Hepatocyte (in vitro differentiated cells): Measurements from ENCODE around the gene PARP1.

Experiments used
- EZH2 ChIP-seq: fragments of 200-600 bp; sonication (generic); IDR thresholded peaks from 2 replicates; pipeline ENCODE4 v1.6.1; 2016; ENCODE audit warnings: antibody characterized with exemption, mild to moderate bottlenecking, borderline replicate concordance
- EZH2phosphoT487 ChIP-seq: fragments of 200-600 bp; sonication (generic); IDR thresholded peaks from one replicate; pipeline ENCODE4 v1.6.1; 2018; ENCODE audit warnings: antibody characterized with exemption, mild to moderate bottlenecking, low read depth, moderate library complexity; ENCODE audit not compliant: unreplicated experiment, severe bottlenecking
- TF ChIP-seq, protein P1 (sequence below): fragments of 200-600 bp; sonication (generic); IDR thresholded peaks from 2 replicates; pipeline ENCODE4 v1.5.1; 2016; ENCODE audit warnings: antibody characterized with exemption, mild to moderate bottlenecking; ENCODE audit not compliant: poor library complexity

DNA sequence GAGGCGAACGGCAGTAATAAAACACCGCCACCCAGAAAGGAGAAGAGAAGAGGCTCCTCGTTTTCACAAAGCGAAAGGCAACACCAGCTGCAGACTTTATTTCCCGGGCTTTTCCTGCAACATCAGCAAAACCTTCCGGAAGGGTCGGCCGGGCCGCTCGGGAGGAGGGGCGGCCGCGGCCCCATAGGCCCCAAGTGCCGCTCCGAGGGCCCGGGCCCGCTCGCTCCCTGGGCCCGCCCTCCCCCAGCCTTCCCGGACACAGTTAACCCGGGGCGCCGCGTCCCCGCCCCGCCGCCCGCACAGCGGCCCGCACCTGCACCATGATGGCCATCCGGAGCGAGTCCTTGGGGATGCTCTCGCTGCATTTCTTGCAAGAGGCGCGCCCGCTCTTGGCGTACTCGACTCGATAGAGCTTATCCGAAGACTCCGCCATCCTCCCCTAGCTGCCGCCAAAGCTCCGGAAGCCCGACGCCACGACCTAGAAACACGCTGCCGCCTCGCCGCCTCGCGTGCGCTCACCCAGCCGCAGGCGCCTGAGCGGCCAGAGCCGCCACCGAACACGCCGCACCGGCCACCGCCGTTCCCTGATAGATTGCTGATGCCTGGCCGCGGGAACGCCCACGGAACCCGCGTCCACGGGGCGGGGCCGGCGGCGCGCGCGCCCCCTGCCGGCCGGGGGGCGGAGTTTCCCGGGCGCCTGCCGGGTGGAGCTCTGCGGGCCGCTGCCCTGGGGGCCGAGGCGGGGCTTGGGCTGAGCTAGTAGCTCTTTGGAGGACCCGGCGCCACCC is at the start of gene PARP1:
- TF ChIP-seq, protein P1, sequence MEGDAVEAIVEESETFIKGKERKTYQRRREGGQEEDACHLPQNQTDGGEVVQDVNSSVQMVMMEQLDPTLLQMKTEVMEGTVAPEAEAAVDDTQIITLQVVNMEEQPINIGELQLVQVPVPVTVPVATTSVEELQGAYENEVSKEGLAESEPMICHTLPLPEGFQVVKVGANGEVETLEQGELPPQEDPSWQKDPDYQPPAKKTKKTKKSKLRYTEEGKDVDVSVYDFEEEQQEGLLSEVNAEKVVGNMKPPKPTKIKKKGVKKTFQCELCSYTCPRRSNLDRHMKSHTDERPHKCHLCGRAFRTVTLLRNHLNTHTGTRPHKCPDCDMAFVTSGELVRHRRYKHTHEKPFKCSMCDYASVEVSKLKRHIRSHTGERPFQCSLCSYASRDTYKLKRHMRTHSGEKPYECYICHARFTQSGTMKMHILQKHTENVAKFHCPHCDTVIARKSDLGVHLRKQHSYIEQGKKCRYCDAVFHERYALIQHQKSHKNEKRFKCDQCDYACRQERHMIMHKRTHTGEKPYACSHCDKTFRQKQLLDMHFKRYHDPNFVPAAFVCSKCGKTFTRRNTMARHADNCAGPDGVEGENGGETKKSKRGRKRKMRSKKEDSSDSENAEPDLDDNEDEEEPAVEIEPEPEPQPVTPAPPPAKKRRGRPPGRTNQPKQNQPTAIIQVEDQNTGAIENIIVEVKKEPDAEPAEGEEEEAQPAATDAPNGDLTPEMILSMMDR, result peak; percentile 71
- no peak for TF ChIP-seq EZH2
- no peak for TF ChIP-seq EZH2phosphoT487
